ENCODE data around the gene CMPK1.
"Not testable (repeated sequence)": the region's sequence is repeated elsewhere in the genome, so short reads cannot be mapped to it uniquely, and the experiment has no call there.

DNA sequence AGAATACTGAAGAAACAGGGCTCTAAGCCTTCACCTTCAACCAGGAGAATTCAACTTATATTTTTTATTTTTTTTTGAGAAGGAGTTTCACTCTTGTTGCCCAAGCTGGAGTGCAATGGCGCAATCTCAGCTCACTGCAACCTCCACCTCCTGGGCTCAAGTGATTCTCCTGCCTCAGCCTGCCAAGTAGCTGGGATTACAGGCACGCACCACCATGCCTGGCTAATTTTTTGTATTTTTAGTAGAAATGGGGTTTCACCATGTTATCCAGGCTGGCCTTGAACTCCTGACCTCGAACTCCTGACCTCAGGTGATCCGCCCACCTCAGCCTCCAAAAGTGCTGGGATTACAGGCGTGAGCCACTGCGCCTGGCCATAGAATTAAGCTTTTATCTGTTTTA lies 38.7 kb upstream of the CMPK1 start:
- TF ChIP-seq, protein P1, sequence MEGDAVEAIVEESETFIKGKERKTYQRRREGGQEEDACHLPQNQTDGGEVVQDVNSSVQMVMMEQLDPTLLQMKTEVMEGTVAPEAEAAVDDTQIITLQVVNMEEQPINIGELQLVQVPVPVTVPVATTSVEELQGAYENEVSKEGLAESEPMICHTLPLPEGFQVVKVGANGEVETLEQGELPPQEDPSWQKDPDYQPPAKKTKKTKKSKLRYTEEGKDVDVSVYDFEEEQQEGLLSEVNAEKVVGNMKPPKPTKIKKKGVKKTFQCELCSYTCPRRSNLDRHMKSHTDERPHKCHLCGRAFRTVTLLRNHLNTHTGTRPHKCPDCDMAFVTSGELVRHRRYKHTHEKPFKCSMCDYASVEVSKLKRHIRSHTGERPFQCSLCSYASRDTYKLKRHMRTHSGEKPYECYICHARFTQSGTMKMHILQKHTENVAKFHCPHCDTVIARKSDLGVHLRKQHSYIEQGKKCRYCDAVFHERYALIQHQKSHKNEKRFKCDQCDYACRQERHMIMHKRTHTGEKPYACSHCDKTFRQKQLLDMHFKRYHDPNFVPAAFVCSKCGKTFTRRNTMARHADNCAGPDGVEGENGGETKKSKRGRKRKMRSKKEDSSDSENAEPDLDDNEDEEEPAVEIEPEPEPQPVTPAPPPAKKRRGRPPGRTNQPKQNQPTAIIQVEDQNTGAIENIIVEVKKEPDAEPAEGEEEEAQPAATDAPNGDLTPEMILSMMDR (IDR thresholded peaks at IDR 0.05): not testable (repeated sequence)
- TF ChIP-seq POLR2A, EP300 (IDR thresholded peaks at IDR 0.05): not testable (repeated sequence)

All from ovary (tissue), 3 donors.